ENCODE results near the gene ZBTB7A. TPM values are rescaled to one million over a fixed set of nuclear protein-coding genes. Genes with fewer than 3 reads are reported as not detected.
A peak's percentile ranks its signal among the peaks of the same experiment; 100 is the strongest.

ZBTB7A gene
- total and polyA plus RNA-seq, 10 of the 15 experiments (the other 5 are each of a cell fraction or from before 2014, with no cell fraction given) = 0.26 to 42.4 (median 4.5) TPM

DNA sequence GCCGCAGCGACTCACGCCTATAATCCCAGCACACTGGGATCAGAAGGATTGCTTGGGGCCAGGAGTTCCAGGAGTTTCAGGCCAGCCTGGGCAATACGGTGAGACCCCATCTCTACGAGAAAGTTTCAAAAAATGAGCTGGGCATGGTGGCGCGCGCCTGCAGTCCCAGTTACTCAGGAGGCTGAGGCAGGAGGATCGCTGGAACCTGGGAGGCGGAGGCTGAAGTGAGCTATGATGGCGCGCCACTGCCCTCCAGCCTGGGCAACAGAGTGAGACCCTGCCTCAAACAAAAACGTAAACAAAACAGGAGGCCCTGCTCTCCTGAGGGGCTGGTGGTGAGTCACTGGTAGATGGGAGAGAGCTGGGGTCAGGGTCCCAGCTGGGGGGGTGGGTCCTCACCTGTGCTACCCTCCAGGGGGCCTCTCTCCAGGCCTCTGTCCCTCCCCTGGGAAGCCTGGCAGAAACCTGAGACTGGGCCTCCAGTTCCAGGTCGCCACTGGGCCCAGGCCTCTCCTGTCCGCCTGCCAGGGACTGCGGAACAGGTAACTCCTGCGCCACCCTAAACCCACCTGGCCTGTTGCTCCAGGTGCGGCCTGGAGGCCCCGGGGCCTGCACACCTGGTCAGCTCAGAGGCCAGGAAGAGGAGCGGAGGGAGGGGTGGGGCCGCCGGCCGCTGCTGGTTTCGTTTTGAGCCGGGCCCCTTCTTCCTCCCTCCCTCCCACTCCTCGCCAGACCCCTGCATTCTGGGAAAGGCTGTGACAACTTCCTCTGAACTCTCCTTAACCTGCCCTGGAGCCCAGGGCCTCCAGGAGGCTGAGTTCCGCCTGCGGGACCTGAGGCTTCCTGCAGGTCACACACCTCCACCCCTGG is 17.2 kb upstream of the ZBTB7A start (continued):
- TF ChIP-seq, protein P1, sequence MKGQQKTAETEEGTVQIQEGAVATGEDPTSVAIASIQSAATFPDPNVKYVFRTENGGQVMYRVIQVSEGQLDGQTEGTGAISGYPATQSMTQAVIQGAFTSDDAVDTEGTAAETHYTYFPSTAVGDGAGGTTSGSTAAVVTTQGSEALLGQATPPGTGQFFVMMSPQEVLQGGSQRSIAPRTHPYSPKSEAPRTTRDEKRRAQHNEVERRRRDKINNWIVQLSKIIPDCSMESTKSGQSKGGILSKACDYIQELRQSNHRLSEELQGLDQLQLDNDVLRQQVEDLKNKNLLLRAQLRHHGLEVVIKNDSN (IDR thresholded peaks at IDR 0.05; ENCODE audit: borderline replicate concordance, extremely low read length, insufficient read depth, low read depth, low read length) = peak; percentile 64
- TF ChIP-seq, protein P2, sequence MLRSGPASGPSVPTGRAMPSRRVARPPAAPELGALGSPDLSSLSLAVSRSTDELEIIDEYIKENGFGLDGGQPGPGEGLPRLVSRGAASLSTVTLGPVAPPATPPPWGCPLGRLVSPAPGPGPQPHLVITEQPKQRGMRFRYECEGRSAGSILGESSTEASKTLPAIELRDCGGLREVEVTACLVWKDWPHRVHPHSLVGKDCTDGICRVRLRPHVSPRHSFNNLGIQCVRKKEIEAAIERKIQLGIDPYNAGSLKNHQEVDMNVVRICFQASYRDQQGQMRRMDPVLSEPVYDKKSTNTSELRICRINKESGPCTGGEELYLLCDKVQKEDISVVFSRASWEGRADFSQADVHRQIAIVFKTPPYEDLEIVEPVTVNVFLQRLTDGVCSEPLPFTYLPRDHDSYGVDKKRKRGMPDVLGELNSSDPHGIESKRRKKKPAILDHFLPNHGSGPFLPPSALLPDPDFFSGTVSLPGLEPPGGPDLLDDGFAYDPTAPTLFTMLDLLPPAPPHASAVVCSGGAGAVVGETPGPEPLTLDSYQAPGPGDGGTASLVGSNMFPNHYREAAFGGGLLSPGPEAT (IDR thresholded peaks at IDR 0.05; ENCODE audit: low read depth) = 0 out of 2 replicates have a peak, but pooled peaks have one; percentile 13
- TF ChIP-seq EGR1 (IDR thresholded peaks at IDR 0.05; ENCODE audit: borderline replicate concordance in 1 of 2, low read depth in 2 of 2, low read length in 2 of 2) = 0 out of 3 replicates have a peak, but pooled peaks of 1 of the 2 experiments have one; percentile 35
- TF ChIP-seq, protein P3, sequence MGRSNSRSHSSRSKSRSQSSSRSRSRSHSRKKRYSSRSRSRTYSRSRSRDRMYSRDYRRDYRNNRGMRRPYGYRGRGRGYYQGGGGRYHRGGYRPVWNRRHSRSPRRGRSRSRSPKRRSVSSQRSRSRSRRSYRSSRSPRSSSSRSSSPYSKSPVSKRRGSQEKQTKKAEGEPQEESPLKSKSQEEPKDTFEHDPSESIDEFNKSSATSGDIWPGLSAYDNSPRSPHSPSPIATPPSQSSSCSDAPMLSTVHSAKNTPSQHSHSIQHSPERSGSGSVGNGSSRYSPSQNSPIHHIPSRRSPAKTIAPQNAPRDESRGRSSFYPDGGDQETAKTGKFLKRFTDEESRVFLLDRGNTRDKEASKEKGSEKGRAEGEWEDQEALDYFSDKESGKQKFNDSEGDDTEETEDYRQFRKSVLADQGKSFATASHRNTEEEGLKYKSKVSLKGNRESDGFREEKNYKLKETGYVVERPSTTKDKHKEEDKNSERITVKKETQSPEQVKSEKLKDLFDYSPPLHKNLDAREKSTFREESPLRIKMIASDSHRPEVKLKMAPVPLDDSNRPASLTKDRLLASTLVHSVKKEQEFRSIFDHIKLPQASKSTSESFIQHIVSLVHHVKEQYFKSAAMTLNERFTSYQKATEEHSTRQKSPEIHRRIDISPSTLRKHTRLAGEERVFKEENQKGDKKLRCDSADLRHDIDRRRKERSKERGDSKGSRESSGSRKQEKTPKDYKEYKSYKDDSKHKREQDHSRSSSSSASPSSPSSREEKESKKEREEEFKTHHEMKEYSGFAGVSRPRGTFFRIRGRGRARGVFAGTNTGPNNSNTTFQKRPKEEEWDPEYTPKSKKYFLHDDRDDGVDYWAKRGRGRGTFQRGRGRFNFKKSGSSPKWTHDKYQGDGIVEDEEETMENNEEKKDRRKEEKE (IDR thresholded peaks at IDR 0.05) = no peak
- TF ChIP-seq ZZZ3 (IDR thresholded peaks at IDR 0.05; ENCODE audit: control insufficient read depth, insufficient read length, low read depth) = no peak
- TF ChIP-seq YY1 (IDR thresholded peaks at IDR 0.05; ENCODE audit: low read depth, low read length) = no peak
- no peak for TF ChIP-seq SIN3A (IDR thresholded peaks at IDR 0.05; ENCODE audit: low read depth, low read length)
- TF ChIP-seq, protein P4, sequence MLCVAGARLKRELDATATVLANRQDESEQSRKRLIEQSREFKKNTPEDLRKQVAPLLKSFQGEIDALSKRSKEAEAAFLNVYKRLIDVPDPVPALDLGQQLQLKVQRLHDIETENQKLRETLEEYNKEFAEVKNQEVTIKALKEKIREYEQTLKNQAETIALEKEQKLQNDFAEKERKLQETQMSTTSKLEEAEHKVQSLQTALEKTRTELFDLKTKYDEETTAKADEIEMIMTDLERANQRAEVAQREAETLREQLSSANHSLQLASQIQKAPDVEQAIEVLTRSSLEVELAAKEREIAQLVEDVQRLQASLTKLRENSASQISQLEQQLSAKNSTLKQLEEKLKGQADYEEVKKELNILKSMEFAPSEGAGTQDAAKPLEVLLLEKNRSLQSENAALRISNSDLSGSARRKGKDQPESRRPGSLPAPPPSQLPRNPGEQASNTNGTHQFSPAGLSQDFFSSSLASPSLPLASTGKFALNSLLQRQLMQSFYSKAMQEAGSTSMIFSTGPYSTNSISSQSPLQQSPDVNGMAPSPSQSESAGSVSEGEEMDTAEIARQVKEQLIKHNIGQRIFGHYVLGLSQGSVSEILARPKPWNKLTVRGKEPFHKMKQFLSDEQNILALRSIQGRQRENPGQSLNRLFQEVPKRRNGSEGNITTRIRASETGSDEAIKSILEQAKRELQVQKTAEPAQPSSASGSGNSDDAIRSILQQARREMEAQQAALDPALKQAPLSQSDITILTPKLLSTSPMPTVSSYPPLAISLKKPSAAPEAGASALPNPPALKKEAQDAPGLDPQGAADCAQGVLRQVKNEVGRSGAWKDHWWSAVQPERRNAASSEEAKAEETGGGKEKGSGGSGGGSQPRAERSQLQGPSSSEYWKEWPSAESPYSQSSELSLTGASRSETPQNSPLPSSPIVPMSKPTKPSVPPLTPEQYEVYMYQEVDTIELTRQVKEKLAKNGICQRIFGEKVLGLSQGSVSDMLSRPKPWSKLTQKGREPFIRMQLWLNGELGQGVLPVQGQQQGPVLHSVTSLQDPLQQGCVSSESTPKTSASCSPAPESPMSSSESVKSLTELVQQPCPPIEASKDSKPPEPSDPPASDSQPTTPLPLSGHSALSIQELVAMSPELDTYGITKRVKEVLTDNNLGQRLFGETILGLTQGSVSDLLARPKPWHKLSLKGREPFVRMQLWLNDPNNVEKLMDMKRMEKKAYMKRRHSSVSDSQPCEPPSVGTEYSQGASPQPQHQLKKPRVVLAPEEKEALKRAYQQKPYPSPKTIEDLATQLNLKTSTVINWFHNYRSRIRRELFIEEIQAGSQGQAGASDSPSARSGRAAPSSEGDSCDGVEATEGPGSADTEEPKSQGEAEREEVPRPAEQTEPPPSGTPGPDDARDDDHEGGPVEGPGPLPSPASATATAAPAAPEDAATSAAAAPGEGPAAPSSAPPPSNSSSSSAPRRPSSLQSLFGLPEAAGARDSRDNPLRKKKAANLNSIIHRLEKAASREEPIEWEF (IDR thresholded peaks at IDR 0.05; ENCODE audit: insufficient replicate concordance, low read depth, low read length) = no peak
- peak; percentile 37; the same call in 1 of the 2 replicates for TF ChIP-seq CREM (IDR thresholded peaks at IDR 0.05; ENCODE audit: low read depth)
- TF ChIP-seq, protein P5, sequence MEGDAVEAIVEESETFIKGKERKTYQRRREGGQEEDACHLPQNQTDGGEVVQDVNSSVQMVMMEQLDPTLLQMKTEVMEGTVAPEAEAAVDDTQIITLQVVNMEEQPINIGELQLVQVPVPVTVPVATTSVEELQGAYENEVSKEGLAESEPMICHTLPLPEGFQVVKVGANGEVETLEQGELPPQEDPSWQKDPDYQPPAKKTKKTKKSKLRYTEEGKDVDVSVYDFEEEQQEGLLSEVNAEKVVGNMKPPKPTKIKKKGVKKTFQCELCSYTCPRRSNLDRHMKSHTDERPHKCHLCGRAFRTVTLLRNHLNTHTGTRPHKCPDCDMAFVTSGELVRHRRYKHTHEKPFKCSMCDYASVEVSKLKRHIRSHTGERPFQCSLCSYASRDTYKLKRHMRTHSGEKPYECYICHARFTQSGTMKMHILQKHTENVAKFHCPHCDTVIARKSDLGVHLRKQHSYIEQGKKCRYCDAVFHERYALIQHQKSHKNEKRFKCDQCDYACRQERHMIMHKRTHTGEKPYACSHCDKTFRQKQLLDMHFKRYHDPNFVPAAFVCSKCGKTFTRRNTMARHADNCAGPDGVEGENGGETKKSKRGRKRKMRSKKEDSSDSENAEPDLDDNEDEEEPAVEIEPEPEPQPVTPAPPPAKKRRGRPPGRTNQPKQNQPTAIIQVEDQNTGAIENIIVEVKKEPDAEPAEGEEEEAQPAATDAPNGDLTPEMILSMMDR (IDR thresholded peaks at IDR 0.05 in 2 of 3, conservative IDR thresholded peaks at IDR 0.05 in 1 of 3; ENCODE audit: control insufficient read depth in 2 of 3, extremely low read depth in 1 of 3, insufficient read depth in 1 of 3, low read depth in 3 of 3, low read length in 3 of 3) = no peak
- no peak for TF ChIP-seq MEF2B (IDR thresholded peaks at IDR 0.05; ENCODE audit: partially characterized antibody, poor library complexity, severe bottlenecking)

Measured in GM12878 (cell line).